GM18873 (cell line): ENCODE measurements around the gene HNRNPA2B1.
"Not testable (repeated sequence)": the region's sequence is repeated elsewhere in the genome, so short reads cannot be mapped to it uniquely, and the experiment has no call there.

Source experiments
- ATAC-seq: cut with Tn5 transposase; IDR thresholded peaks from one replicate; pipeline ENCODE4 v1.9.1; 2021; ENCODE audit warnings: mild to moderate bottlenecking, moderate library complexity, moderate number of reproducible peaks; ENCODE audit not compliant: unreplicated experiment, low FRiP score

Gene HNRNPA2B1

DNA sequence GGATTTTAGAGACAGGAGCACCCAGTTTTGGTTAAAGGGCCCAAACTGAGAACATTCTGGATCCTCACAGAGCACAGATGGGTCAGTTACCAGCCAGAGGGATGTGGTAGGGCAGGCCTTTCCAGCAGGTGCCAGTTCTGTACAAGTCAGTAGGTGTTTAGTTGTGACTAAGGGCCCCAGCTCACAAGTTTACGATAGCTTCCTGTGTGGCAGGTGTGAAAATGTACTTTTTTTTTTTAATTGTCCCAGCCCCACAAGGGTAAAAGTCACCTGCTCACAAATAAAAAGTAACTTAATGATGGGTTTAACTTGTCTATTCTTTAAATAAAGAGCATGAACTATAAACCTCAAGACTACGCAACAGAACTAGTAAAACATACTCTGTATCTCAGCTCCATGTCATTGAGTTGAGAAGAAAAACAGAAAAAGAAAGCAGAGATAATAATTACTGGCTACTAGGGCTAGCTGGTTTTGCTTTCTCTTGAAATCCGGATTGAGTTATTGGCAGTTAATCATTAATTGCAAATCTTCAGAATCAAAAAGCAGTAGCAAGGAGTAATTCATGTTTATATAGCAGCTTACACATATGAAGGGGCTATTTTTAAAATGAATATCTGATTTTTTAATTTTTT is 33.1 kb downstream of the HNRNPA2B1 start:
- ATAC-seq = peak; percentile 72

DNA sequence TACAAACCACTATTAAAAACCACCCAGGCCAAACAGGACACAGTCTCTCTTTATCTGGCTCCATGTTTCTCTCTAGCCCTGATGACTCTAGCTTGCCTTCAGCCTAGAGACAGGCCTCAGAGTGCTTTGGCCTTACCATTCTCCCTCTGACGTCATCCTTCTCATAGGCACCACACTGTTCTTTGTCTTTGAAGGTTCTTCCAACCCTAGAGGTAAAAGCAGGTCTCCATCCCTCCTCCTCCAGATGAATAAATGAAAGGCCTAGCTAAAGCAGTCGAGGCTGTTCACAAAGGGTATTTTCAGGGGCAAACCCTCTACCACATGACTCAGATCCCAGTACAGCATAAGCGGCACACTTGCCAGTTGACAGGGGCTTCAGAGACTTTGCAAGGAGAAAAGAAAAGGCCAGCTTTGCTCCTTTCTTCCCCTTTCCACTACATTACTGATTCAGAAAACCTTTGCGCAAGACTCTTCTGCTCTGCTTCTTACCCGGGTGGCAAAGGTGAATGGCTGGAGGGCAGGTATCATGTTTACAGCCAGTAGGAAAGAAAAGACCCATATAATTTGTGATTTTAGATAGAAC is 33.8 kb downstream of the HNRNPA2B1 start:
- no peak for ATAC-seq

DNA sequence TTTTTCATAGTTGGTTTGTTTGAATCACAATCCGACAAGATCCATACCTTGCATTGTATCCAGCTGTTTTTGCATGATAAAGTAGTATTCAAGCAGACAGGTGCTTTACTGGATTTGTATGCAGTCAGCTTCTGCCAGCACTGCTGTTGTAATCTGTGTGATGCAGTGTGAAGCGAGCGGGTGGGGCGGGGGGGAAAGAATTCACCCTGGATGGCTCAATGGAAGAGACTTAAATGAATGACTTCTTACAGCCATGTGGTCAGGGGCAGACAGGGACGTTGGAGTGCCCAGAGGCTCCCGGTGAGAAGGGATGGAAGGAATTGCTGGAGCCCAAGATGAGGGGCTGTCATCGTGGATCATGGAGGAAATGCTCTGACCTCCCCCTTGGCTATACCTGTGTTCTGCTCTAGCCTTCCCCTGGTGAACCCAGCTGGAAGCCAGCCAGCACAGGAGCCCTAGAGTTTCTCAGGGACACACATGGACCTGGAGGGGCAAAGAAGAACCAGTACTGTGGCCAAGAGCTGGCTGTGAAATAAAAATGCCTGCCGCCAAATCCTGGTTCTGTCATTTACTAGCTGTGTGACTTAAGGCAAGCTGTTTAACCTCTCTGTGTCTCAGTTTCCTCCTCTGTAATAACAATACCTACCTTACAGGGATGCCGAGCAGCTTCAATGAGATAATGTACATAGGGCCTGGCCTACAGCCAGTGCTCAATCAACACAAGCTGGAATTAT is 34.4 kb downstream of the HNRNPA2B1 start:
- ATAC-seq = no peak

DNA sequence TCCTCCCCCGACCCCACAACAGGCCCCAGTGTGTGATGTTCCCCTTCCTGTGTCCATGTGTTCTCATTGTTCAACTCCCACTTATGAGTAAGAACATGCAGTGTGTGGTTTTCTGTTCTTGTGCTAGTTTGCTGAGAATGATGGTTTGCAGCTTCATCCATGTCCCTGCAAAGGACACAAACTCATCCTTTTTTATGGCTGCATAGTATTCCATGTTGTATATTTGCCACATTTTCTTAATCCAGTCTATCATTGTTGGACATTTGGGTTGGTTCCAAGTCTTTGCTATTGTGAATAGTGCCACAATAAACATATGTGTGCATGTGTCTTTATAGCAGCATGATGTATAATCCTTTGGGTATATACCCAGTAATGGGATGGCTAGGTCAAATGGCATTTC is 36.7 kb downstream of the HNRNPA2B1 start:
- not testable (repeated sequence) for ATAC-seq

DNA sequence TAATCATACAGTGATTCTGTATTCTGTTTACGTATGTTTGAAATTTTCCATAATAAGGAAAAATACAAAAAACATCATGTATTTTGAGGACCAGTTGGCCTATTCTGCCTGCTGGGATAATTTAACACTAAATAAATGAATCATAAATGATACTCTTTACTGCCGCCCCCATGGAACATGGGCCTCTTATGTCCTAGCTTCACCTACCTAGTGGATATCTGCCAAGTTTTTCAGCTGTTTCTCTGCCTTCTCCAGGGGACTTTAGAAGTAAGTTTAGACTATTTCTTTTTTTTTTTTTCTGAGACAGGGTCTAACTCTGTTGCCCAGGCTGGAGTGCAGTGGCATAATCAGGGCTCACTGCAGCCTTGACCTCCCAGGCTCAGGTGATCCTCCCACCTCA is 38.1 kb downstream of the HNRNPA2B1 start:
- no peak for ATAC-seq

DNA sequence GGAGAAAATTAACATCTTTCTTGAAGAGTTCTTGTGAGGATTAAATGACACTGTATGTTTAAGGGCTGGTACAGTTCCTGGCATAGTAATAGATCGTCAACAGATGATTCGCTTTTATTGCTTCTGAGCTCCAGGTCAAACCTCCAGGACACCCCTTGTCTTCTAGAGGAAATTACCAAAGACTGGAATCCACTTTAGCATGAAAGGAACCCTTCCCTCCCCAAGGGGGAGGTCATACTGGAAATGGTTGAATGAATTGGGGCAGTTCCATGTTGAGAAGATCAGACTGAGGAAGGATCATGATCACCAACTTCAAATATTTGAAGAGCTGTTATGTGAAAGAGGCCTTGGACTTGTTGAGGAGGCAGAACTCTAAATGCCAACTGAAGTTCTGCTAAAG is 39.6 kb downstream of the HNRNPA2B1 start:
- no peak for ATAC-seq

DNA sequence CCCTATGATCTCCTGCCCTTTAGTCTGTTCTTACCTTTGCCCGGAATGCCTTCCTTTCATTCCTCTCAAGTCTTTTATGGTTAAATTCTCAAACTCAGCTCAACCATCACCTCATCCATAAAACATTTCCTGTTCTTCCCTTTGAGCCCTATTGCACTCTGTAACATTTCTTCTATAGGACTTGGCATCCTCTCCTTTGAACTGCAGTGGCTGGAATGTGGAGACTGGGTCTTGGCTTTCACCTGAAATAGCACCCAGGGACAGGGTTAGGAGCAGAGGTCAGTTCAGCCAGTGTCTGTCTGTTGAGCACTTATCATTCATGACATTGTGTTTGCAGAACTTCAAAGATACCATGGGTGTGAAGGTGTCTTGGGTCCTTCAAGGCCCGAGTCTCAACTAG is 41.3 kb downstream of the HNRNPA2B1 start:
- no peak for ATAC-seq

DNA sequence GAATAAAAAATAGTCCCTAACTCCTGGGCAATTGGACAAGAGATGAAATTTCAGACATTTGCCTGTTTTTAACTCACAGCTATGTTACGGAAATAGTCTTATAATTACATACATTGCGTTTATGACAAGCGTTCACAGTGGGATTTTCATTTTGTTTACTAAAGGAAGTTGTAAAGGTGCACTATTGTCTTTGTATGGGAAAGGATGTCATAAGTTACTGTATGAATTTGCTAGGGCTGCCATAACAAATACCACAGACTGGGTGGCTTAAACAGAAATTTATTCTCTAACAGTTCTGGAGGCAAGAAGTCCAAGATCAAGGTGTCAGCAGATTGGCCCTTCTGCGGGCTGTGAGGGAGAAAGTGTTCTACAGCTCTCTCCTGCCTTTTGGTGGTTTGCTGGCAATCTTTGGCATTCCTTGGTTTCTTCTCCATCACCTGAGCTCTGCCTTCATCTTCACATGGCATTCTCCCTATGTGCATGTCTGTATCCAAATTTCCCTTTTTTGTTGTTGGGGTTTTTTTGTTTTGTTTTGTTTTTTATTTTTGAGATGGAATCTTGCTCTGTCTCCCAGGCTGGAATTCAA is 42.9 kb downstream of the HNRNPA2B1 start:
- ATAC-seq = no peak

DNA sequence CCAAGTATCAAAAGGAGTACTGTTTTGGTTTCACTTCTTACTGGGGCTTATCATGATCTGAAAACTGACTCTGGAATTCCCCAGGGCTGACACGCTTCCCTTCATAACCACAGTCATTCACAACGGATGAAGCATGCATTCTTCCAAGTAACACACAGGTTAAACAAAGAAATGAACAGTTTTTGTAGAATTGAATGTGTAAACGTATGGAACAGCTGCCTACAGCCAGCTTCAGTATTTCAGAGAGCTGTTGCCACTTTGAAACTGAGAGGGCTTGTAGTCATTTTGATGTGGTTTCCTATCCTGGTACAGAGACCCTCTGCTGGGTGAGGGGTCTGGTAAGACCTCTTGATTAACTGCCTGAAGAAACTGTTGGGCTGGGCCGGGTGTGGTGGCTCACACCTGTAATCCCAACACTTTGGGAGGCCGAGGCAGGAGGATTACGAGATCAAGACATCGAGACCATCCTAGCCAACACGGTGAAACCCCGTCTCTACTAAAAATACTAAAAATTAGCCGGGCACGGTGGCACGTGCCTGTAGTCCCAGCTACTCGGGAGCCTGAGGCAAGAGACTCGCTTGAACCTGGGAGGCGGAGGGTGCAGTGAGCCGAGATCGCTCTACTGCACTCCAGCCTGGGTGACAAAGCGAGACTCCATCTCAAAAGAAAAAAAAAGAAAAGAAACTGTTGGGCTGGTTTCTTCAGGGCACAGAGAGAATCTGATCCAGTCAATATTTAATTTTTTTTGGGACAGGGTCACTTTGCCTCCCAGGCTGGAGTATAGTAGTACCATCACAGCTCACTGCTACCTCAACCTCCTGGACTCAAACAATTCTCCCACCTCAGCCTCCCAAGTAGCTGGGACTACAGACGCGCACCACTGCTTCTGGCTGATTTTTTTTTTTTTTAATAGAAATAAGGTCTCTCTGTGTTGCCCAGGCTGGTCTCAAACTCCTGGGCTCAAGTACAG is 43.8 kb downstream of the HNRNPA2B1 start:
- no peak for ATAC-seq

DNA sequence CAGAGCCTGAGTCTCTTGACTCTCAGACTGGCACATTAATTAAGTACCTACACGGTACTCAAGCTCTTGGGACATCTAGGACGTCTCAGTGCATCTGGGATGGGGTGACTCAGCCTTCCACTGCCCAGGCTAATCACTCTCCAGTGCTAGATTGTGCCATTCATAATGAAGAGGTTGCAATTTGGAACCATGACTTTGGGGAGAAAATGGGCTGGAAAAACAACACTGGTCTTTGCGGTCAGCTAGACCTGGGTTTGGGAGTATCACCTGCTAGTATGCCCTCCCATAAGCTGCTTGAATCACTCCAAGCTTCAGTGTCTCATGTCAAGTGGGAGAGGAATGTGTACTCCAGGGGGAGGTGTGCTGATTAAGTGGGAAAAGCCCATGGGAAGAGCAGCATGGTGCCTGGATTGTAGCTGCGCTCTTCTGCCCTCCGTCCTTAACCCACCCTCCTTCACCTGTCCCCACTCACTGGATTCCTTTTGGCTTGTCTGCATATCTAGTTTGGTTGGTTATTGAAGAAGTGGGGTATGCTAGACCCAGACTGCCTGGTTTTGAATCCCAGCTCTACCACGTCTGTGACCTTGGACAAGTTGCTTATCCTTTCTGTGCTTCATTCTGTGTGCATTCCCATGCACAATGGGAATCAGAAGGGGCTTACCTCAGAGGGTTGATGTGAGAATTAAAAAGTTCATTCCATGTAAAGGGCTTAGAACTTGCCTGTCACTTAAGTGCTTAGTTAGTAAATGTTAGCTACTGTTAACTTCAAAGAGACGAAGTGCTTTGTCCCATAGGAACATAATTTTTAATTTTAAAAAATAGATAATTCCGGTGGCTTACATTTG is 44.8 kb downstream of the HNRNPA2B1 start:
- no peak for ATAC-seq

DNA sequence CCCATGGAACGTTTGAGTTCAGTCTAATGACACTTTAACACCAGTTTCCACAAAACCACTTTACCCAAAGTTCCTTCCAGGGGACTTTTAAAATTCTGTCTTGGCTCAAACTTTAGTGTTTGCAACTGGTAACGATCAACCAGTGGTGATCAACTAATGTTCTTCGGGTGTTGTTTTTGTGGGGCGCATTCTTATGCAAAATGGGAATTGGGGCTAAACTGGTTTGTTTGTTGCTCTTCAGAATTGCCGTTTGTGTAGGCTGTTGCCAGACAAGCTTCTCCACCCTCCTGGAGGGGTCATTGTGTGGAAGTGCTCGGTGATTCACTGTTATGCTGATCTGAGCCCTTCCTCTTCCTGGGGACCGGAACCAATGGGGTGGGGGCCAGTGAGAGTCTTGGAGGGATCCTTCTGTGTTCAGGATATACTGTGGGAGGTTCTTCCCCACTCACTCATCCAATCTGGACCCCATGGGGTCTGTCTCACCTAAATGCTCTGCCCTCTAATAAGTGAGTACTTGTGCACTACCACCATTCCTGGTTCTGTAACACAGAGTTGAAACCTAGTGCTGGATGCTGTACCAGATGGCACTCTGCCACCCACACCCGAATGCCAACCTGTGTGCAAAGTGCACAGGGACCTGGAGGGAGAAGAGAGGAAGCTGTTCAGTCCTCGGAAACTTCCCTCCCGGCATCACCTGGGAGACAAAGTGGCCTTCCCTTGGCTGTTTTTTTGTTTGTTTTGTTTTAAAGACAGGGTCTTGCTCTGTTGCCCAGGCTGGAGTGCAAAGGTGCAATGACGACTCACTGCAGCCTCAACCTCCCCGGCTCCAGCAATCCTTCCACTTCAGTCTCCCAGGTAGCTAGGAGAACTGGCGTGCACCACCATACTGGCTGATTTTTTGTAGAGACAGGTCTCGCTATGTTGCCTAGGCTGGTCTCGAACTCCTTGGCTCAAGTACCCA is 46.4 kb downstream of the HNRNPA2B1 start:
- ATAC-seq = no peak

DNA sequence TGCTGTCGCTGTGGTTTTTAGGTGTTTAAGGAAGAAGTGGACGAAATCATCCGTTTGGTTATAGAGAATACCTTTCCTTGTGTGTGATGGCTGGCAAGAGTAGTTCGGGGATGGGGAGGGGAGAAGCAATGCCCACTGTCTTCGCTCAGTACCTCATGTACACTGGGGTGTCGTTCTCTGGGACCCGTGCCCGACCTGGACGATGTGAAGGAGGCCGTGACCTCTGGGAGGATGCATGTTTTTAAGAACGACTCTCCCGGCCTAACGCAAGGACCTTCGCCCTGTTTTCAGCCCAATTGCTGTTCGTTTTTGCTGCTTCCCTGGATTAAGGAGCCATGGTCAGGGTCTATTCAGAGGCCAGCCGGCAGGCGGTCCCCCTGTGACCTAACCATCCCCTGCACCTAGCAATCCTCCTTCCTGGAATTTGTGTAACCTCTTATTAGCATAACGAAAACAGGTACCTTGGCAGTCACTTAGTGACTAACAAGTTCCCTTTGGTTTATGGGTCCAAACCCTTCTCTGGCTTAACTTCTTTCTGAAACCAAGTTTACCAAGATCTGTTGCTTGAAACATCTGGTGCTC is 47.2 kb downstream of the HNRNPA2B1 start:
- no peak for ATAC-seq

DNA sequence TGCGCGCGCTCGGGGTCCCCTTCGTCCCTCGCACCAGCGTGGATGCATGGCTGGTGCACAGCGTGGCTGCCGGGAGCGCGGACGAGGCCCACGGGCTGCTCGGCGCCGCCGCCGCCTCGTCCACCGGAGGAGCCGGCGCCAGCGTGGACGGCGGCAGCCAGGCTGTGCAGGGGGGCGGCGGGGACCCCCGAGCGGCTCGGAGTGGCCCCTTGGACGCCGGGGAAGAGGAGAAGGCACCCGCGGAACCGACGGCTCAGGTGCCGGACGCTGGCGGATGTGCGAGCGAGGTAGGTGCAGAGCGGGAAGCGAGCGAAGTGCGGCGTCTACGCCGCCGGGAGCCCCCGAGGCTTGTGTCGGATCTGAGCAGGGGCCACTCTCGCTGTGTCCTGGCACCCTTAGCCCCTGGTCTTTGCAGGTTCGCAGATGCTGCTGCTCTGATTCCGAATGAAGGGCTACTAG is 47.7 kb downstream of the HNRNPA2B1 start:
- peak; percentile 1 for ATAC-seq

DNA sequence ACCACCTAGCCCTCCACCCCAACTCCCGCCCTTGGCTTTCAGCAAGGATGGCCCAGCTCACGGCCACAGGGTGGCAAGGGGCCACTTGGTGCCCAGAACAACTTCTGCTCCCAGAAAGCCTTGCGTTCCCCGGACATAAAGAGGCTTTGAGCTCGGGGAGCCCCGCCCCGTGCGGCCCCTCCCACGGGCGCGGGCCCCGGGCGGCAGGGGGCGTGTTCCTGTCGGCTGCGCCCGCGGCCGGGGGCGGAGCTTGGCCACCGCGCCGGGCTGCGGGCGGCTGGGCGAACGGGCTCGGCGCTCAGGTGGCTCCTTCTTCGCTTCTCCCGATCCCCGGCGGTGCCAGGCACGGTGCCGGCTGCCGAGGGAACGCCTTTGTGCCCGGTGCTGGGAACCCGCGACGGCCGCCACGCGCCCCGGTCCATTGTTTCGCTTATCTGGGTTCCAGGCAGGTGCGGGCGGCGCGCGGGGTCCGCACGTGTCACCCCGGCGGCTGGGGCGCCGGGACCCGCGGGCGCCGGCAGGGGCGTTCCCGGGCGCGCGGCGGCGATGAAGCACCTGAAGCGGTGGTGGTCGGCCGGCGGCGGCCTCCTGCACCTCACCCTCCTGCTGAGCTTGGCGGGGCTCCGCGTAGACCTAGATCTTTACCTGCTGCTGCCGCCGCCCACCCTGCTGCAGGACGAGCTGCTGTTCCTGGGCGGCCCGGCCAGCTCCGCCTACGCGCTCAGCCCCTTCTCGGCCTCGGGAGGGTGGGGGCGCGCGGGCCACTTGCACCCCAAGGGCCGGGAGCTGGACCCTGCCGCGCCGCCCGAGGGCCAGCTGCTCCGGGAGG is 48.4 kb downstream of the HNRNPA2B1 start, which contains the start of gene NFE2L3:
NFE2L3 (plus strand) TSS at position 246 of the 829 bp plus-strand sequence; CDS start at position 547, 301 bp downstream.
- peak; percentile 46 for ATAC-seq

DNA sequence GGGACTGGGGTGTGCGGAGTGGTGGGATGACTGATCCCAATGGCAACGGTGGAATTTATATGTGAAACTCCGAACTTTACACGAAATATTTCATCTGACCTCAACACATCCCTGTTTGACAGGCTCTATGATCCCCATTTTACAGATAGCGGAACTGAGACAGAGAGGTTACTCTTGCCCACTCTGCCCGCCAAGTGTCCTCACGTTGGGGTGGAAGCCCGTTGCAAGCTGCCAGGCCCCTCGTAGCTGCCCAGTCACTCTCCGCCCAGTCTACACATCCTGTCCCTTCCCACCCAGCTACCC is 48.9 kb downstream of the HNRNPA2B1 start:
- no peak for ATAC-seq

DNA sequence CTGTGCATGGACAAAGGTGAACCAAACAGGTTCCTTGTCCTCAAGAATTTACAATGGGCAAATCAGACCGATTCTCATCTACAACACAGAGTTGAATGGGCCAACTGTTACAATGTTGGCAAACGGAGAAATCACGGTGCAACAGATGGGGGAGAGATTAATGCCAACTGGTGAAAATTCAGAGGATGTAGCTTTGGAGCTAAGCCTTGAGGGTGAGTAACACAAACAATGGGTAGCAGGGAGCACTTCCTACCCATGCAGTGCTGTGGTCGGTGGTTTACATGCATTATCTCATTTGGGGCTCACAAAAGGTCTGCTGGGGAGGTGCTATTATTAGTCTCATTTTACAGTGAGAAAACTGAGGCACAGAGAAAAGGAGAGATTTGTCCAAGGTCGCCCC is 49.5 kb downstream of the HNRNPA2B1 start:
- no peak for ATAC-seq

DNA sequence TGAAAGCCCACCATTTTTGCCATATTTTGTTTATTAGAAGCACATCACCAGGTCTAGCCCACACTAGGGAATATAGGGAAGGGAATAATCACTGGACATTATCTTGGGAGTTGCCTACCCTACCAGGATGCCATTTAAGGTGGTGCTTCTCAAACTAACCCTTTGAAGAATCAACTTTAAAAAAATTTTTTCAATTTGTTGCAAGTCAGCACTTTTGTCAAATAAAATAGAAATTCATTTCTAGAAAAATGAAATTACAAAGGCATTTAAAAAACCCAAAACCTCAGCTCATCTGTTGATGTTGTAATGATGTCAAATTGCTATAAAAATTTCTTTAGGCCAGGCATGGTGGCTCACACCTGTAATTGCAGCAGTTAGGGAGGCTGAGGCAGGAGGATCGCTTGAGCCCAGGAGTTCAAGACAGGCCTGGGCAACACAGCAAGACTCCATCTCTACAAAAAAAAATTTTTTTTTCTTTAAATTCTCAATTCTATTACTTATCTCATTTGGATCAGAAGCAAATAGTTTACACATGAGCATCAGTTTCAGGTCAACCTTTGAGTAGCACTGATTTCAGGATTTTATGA is 51.1 kb downstream of the HNRNPA2B1 start:
- ATAC-seq = no peak
